ENCODE measurements around the gene SLC1A7.

DNA sequence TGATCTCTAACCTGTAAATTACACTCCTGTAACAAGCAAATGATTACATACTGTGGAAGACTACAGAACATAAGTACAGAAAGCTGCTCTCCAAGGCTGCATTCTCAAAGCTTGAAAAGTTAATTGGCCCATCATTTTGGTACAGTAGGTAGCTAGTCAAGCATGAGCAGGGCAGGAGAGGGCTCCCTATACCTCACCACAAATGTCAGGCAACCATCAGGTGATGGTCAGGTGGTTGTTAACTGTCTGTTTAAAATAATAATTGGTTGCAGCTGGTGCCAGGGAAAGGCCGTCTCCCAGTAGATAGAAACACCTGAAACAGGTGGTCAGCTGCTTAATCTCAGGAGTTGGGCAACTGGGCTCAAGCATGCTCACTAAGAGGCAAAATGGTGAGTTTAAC lies 13.1 kb upstream of the SLC1A7 start:
- TF ChIP-seq, protein P1, sequence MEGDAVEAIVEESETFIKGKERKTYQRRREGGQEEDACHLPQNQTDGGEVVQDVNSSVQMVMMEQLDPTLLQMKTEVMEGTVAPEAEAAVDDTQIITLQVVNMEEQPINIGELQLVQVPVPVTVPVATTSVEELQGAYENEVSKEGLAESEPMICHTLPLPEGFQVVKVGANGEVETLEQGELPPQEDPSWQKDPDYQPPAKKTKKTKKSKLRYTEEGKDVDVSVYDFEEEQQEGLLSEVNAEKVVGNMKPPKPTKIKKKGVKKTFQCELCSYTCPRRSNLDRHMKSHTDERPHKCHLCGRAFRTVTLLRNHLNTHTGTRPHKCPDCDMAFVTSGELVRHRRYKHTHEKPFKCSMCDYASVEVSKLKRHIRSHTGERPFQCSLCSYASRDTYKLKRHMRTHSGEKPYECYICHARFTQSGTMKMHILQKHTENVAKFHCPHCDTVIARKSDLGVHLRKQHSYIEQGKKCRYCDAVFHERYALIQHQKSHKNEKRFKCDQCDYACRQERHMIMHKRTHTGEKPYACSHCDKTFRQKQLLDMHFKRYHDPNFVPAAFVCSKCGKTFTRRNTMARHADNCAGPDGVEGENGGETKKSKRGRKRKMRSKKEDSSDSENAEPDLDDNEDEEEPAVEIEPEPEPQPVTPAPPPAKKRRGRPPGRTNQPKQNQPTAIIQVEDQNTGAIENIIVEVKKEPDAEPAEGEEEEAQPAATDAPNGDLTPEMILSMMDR (IDR thresholded peaks at IDR 0.05; ENCODE audit: low read length) = no peak
- no peak for TF ChIP-seq EZH2 (IDR thresholded peaks at IDR 0.05; ENCODE audit: borderline replicate concordance, low read length)

All from OCI-LY1 (cell line).